Aorta (tissue), 5 donors: Measurements from ENCODE around the gene OGFR. TPM values are rescaled to one million over a fixed set of nuclear protein-coding genes. Genes with fewer than 3 reads are reported as not detected.

Experiments used
- ATAC-seq: fragments of 200-7000 bp; cut with Tn5 transposase; one replicate; pipeline ENCODE4 v1.9.1; 2022; ENCODE audit warnings: moderate library complexity; ENCODE audit not compliant: low FRiP score
- DNase-seq, 2 donors: peaks; one replicate each; pipeline ENCODE4 v3.0.0-alpha.2; 2020
- H3K27ac ChIP-seq, 2 donors: one replicate each; pipeline ENCODE4 v1.5.1; 2013; ENCODE audit warnings: low read length in 2 of 2, mild to moderate bottlenecking in 2 of 2, moderate library complexity in 2 of 2, control low read depth in 1 of 2, inconsistent platforms in 1 of 2, low read depth in 1 of 2
- H3K27me3 ChIP-seq, 2 donors: one replicate each; pipeline ENCODE4 v1.6.1; 2013; ENCODE audit warnings: control low read depth in 1 of 2, low read length in 1 of 2, mild to moderate bottlenecking in 1 of 2, moderate library complexity in 1 of 2; ENCODE audit not compliant: insufficient read depth in 2 of 2, control insufficient read depth in 1 of 2
- H3K36me3 ChIP-seq, 2 donors: one replicate each; pipeline ENCODE4 v1.6.1; 2013; ENCODE audit warnings: control low read depth in 1 of 2, low read length in 1 of 2, mild to moderate bottlenecking in 1 of 2; ENCODE audit not compliant: insufficient read depth in 2 of 2, control insufficient read depth in 1 of 2
- H3K4me1 ChIP-seq, 2 donors: one replicate each; pipeline ENCODE4 v1.6.1; 2013; ENCODE audit warnings: low read length in 2 of 2, control low read depth in 1 of 2, mild to moderate bottlenecking in 1 of 2, moderate library complexity in 1 of 2; ENCODE audit not compliant: insufficient read depth in 2 of 2, control insufficient read depth in 1 of 2
- H3K4me3 ChIP-seq, 2 donors: one replicate each; pipeline ENCODE4 v1.5.1; 2013; ENCODE audit warnings: low read length in 2 of 2, control low read depth in 1 of 2, mild to moderate bottlenecking in 1 of 2
- H3K9me3 ChIP-seq: one replicate; pipeline ENCODE4 v1.6.1; 2013; ENCODE audit warnings: mild to moderate bottlenecking, low read length; ENCODE audit not compliant: control insufficient read depth
- WGBS, 2 donors: extraction: QIAGEN DNeasy Blood & Tissue Kit; methylation state at CpG; one replicate each; pipeline ENCODE4 v1.1.7; 2013; 5-methylcytosine and 5-hydroxymethylcytosine counted together
- intact Hi-C, 2 donors: fragments of 100-400 bp; cut with DNase I; formaldehyde crosslinking; loops; one replicate each; pipeline versions ENCODE4 v1.14.2 to v1.15.0; 2022
- polyA plus RNA-seq, 2 donors: library from polyadenylated mRNA; stranded (reverse); fragments of 200-250 nt; gene quantifications; one replicate each; pipeline ENCODE4 v1.2.3, GENCODE V29; 2013
- total RNA-seq, 2 donors: library from RNA; stranded (reverse); fragmentation: NEBNext Ultra II Directional; extraction: Animal tissue kit (Norgen Biotek cat#: 25700); gene quantifications; one replicate each; pipeline ENCODE4 v1.2.1, GENCODE V29; 2021
- donor health status: healthy with polysubstance abuse.
- donor health status: Bipolar disorder and iron deficiency.
- donor health status: DM: no; HTN: no; CAD: no.
- donor health status: DM: no; HTN: no; CAD: no.
- donor health status: DM: yes; HTN: yes; CAD: no.

Gene OGFR
- total and polyA plus RNA-seq, 4 donors, result 18.5 to 58.8 (median 37.1) TPM

DNA sequence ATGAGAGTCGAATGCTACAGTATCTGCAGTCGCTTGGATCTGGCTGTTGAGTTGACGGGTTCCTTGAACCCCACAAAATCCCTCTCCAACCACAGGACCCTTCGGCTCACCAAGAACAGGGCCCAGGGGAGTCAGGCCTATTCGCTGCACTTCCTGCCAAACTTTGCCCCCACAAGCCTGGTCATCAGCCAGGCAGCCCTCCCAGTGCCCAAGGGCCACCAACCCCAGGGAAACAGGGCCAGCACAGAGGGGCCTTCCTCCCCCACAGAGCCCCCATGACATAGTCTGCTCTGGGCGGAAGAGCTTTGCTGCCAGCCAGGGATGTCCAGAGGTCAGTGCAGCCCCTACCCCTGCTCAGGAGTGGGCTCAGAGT is 42.9 kb upstream of the OGFR start:
- Histone ChIP-seq H3K27ac (no peak overlapping the region), H3K27me3 (no peaks in the 10 kb centered on the region), H3K9me3 (peaks cover 3% of the 10 kb centered on the region), H3K36me3 (no peaks in the 10 kb centered on the region), H3K4me3 (no peak overlapping the region), H3K4me1 (no peaks in the 10 kb centered on the region)
- ATAC-seq, result no peak
- WGBS, 2 donors, result 91 to 94% methylated on average over 6 of the region's 6 CpGs
- peak in 1 of 2 donors; percentile 21 for DNase-seq
- intact Hi-C loops, result no loop called here

DNA sequence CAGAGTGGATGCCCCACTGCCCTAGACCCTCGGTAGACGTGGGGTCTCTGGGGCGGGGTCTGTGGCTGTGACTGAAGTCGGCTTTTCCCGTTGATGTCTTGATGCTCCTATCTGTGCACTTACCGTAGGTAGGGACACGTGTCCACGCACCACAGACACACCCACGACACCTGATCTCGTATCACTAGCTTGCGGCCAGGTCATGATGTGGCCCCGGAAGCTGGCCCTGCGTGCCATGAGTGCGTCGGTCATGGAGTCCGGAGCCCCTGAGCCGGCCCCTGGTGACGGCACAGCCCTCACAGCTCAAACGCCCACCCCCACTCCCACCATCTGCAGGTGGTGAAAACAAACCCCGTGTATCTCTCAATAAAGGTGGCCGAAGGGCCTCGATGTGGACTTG is 42.3 kb upstream of the OGFR start:
- Histone ChIP-seq H3K4me1 (no peaks in the 10 kb centered on the region), H3K27ac (no peak overlapping the region), H3K4me3 (no peak overlapping the region), H3K9me3 (peaks cover 3% of the 10 kb centered on the region), H3K36me3 (no peaks in the 10 kb centered on the region), H3K27me3 (no peaks in the 10 kb centered on the region)
- WGBS, 2 donors, result 83 to 87% methylated on average over 22 of the region's 22 CpGs
- no peak for ATAC-seq
- intact Hi-C loops, result no loop called here
- DNase-seq, result peak in 1 of 2 donors; percentile 46

DNA sequence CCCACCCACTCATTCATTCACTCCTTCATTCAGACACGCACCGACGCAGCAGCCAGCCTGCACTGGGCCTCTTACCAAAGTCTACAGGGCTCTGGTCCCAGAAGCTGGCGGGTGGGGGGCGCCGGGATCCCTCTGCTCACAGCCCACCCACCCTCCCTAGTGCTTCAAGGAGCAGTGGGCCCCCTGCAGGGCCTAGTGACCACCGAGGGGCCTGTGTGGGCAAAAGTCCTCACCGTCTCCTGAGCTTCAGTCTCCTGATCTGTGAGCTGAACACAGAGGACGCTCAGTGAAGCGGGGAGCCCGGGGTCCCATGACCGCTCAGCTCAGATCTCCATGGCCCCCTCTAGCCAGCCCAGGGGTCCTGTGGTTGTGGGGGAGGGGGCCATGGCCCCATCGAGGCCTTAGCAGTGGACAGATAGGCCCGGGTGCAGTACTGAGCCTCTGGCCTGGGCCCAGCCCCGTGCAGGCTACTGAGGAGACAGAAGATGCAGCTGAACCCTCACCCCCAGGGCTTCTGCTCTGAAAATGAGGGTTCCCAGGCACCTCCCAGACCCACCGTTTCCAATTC is 41.8 kb upstream of the OGFR start:
- Histone ChIP-seq H3K4me1 (no peaks in the 10 kb centered on the region), H3K9me3 (no peaks in the 10 kb centered on the region), H3K27ac (no peak overlapping the region), H3K36me3 (no peaks in the 10 kb centered on the region), H3K4me3 (no peak overlapping the region), H3K27me3 (no peaks in the 10 kb centered on the region)
- ATAC-seq (no peak), DNase-seq (peak in 1 of 2 donors; percentile 32)
- WGBS, 2 donors, result 82% methylated on average over 16 of the region's 16 CpGs
- intact Hi-C loops, result no loop called here

DNA sequence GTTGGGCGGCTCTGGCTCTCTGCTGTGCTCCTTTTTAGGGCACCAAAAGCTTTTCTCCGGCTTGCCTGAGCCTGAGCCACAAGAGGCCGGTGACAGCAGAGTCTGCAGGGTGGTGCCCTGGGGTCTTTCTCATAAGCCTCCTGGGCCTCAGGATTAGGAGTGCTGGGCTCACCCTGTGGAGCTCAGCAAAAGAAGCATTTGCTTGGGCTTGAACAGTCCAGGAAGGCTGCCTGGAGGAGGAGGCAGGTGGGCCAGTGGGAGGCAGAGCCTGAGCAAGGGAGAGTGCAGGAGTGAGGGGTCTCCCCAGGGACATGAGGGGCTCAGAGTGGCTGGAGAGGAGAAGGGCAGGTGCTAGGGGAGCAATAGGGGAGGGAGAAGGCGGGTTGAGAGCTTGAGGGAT is 41.2 kb upstream of the OGFR start:
- ATAC-seq (no peak), DNase-seq (peak in 1 of 2 donors; percentile 21)
- no peaks in the 10 kb centered on the region for H3K36me3 ChIP-seq
- no peaks in the 10 kb centered on the region for H3K9me3 ChIP-seq
- no peaks in the 10 kb centered on the region for H3K4me1 ChIP-seq
- no peak overlapping the region for H3K4me3 ChIP-seq
- intact Hi-C loops, result no loop called here
- H3K27ac ChIP-seq, result no peak overlapping the region
- 92 to 95% methylated on average over 4 of the region's 4 CpGs for WGBS, 2 donors
- H3K27me3 ChIP-seq, result no peaks in the 10 kb centered on the region

DNA sequence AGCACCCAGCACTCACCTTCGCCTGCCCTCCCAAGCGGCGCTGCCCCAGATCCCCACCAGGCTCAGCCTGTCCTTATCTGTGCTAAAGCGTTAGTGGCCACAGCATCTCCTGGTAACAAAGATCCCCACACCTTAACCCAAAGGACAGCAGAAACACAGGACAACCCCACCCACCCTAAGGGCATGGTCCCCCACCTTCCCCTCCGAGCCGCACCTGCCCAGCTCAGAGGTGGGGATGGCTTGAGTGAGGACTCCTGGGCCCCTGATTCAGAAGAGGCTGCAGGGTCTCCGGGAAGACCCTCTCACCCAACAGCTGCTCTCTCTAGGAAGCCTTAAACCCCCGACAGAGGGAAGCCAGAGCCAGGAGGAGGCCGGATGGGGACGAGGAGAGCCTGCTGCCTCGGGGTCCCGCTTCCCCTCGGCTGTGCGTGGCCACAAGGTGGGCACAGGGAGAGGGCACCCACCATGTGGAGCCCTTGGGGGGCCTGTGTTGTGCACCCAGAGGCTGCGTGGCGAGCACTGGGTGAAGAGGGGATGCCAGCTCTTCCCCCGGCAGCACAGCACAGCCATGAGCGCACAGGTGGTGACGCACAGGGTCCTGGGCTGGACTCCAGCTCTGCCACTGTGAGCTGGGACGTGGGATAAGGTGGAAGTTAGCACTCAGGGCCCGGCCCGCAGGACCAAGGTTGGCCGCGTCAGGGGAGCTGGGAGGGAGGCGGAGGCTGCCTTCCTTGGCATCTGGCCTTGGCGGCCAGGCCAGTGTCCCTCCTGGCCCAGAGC is 40.3 kb upstream of the OGFR start:
- no peaks in the 10 kb centered on the region for H3K9me3 ChIP-seq
- no peaks in the 10 kb centered on the region for H3K4me1 ChIP-seq
- 94 to 99% methylated on average over 26 of the region's 26 CpGs for WGBS, 2 donors
- H3K27me3 ChIP-seq, result no peaks in the 10 kb centered on the region
- no peaks in the 10 kb centered on the region for H3K36me3 ChIP-seq
- no peak overlapping the region for H3K4me3 ChIP-seq
- no peak overlapping the region for H3K27ac ChIP-seq
- ATAC-seq, result no peak
- intact Hi-C loops, result no loop called here
- DNase-seq, result peak in 1 of 2 donors; percentile 31

DNA sequence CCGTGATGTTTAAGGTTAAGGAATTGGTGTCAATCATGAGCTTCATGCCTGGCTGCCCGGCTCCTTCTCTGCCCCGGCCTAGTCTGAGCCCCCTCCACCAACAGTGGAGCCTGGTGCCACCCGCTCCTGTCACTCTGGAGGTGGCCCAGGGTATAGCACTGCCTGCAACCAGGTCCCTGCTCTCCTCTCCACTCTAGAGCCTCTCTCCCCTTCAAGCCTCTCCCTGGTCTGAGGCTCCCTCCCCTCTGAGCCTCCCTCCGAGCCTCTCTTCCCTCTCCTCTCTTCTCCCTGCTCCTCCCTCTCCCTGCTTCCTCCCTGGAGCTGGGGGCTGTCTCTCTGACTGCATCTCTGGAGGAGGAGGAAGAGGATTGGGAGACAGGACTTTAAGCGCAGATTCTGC is 39.6 kb upstream of the OGFR start:
- no peak for ATAC-seq
- WGBS, 2 donors, result 88 to 91% methylated on average over 6 of the region's 6 CpGs
- intact Hi-C loops, result no loop called here

DNA sequence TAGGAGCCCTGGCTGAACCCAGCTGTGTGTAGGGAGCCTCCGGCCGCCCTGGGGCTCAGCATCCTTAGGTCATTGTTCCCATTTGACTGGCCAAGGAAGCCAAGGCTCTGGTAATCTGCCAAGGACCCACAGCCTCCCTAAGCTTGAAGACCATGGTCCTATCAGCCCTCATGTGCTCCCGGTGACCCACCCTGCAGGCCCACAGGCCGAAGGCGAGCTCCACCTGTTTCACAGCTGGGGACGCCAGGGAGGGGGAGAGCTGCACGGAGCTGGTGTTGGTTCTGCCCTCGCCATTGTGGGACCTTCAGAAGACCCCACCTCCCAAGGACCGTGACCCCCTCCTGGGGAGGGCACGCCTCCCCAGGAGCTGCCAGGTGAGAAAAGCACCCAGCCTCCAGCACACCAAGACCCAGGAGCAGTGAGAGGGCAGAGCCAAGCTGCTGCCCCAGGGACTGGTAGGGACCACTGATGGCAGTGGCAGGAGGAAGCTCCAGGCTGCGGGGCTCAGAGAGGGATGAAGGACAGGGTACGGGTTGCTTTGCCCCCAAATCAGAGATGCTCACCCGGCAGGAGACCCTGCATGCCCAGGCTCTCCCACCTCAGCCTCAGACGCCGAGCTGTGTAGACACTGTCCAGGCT is 39.1 kb upstream of the OGFR start:
- no peaks in the 10 kb centered on the region for H3K27me3 ChIP-seq
- no peak overlapping the region for H3K4me3 ChIP-seq
- ATAC-seq (no peak), DNase-seq (peak in 1 of 2 donors; percentile 30)
- WGBS, 2 donors, result 86 to 88% methylated on average over 14 to 15 of the region's 15 CpGs
- H3K4me1 ChIP-seq, result no peaks in the 10 kb centered on the region
- intact Hi-C loops, result no loop called here
- no peaks in the 10 kb centered on the region for H3K36me3 ChIP-seq
- H3K9me3 ChIP-seq, result no peaks in the 10 kb centered on the region
- H3K27ac ChIP-seq, result no peak overlapping the region

More for the DNA sequence above, 39.6 kb upstream of the OGFR start:
- Histone ChIP-seq H3K36me3 (no peaks in the 10 kb centered on the region), H3K4me3 (no peak overlapping the region), H3K9me3 (no peaks in the 10 kb centered on the region), H3K27ac (no peak overlapping the region), H3K4me1 (no peaks in the 10 kb centered on the region), H3K27me3 (no peaks in the 10 kb centered on the region)
- no peak for DNase-seq

DNA sequence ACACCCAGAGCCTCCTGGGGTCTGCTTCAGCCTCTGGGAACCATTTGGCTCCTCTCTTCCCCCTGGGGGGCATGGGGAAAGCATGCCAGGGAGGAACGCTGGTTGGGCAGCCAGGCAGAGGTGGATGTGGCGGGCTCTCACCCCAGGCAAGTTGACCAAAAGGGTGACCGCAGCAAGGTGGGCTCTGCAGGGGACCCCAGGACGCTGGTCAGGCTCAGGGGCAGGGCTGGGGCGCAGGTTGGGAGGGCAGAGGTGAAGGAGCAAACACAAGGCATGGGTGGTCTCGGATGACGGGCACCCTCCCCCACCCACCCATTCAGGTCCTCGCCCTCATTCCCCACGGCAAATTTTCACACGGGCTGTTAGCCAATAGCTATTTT is 38.6 kb upstream of the OGFR start:
- intact Hi-C loops, result no loop called here
- no peak for ATAC-seq
- 32 to 33% methylated on average over 10 of the region's 10 CpGs for WGBS, 2 donors
- Histone ChIP-seq H3K36me3 (no peaks in the 10 kb centered on the region), H3K27ac (no peak overlapping the region), H3K4me3 (no peak overlapping the region), H3K9me3 (no peaks in the 10 kb centered on the region), H3K27me3 (no peaks in the 10 kb centered on the region), H3K4me1 (no peaks in the 10 kb centered on the region)
- DNase-seq, result peak; percentile 31 to 52

DNA sequence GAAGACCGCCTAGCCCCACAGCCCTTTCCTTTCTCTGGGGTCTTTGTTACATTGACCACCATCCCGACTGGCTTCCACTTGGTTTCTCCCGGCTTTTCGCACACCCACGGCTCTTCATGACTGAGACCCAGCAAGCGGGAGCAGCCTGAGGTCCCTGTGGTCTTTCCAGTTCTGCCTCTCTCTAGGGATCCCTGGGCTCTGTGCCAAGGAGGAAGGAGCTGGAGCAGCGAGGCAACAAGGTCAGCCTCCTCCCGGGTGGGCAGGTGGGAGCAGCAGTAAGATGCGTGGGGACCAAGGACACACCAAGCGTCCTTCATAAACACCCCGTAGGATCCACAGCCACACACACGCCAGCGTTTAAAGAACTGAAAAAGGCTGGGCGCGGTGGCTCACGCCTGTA is 37.9 kb upstream of the OGFR start:
- H3K27ac ChIP-seq, result no peak overlapping the region
- no peaks in the 10 kb centered on the region for H3K4me1 ChIP-seq
- no peaks in the 10 kb centered on the region for H3K27me3 ChIP-seq
- DNase-seq (peak; percentile 41 to 59), ATAC-seq (no peak)
- WGBS, 2 donors, result 46 to 48% methylated on average over 16 of the region's 16 CpGs
- H3K9me3 ChIP-seq, result no peaks in the 10 kb centered on the region
- intact Hi-C loops, result no loop called here
- no peaks in the 10 kb centered on the region for H3K36me3 ChIP-seq
- no peak overlapping the region for H3K4me3 ChIP-seq
